Liver (tissue), 3 donors: Measurements from ENCODE around the gene TSPAN13.

Source experiments
- CTCF ChIP-seq: fragments of 150-350 bp; IDR thresholded peaks from 2 replicates; pipeline ENCODE4 v1.5.1; 2017; ENCODE audit warnings: improper control_type of control experiment, low read depth, low read length; ENCODE audit not compliant: missing input control
- HNF4G ChIP-seq: IDR thresholded peaks from 2 replicates; pipeline ENCODE4 v1.6.1; 2016; ENCODE audit warnings: antibody characterized with exemption
- donor health status: healthy.
- donor health status: healthy.

- TF ChIP-seq CTCF (no peak), HNF4G (no peak)
These were observed 22.5 kb downstream of the TSPAN13 start for GRCh38 chr7:16776053-16776452.
